D341Med (cell line): ENCODE data around the gene NIM1K.
"Not testable (repeated sequence)": the region's sequence is repeated elsewhere in the genome, so short reads cannot be mapped to it uniquely, and the experiment has no call there.

Experiments used
- DNase-seq: peaks from one replicate; pipeline ENCODE4 v3.0.0; 2012; ENCODE audit warnings: low spot score

Gene NIM1K

GRCh38 chr5:43230707-43231106 is 38.7 kb downstream of the NIM1K start:
- DNase-seq: no peak

GRCh38 chr5:43231977-43232376 is 40.0 kb downstream of the NIM1K start:
- DNase-seq: peak; percentile 57

GRCh38 chr5:43232943-43233833 is 41.2 kb downstream of the NIM1K start:
- no peak for DNase-seq

GRCh38 chr5:43233946-43234345 is 41.9 kb downstream of the NIM1K start:
- DNase-seq: no peak

- DNase-seq: no peak
Measured at GRCh38 chr5:43236653-43237355, 44.8 kb downstream of the NIM1K start.

GRCh38 chr5:43242196-43242595 is 50.2 kb downstream of the NIM1K start:
- DNase-seq: no peak

- DNase-seq: no peak
Measured at GRCh38 chr5:43243270-43243669, 51.2 kb downstream of the NIM1K start.

- no peak for DNase-seq
Measured at GRCh38 chr5:43244823-43245565, 53.0 kb downstream of the NIM1K start.

- no peak for DNase-seq
Measured at GRCh38 chr5:43245724-43246385, 53.8 kb downstream of the NIM1K start.

GRCh38 chr5:43251754-43252153 is 59.7 kb downstream of the NIM1K start:
- DNase-seq: no peak

- no peak for DNase-seq
Measured at GRCh38 chr5:43255704-43256103, 63.7 kb downstream of the NIM1K start.

- DNase-seq: no peak
Measured at GRCh38 chr5:43256261-43256966, 64.4 kb downstream of the NIM1K start.

GRCh38 chr5:43258116-43258515 is 66.1 kb downstream of the NIM1K start:
- no peak for DNase-seq

- DNase-seq: not testable (repeated sequence)
Measured at GRCh38 chr5:43262269-43262668, 70.2 kb downstream of the NIM1K start.

GRCh38 chr5:43268188-43268820 is 76.3 kb downstream of the NIM1K start:
- no peak for DNase-seq

- DNase-seq: no peak
Measured at GRCh38 chr5:43270645-43271044, 78.6 kb downstream of the NIM1K start.

GRCh38 chr5:43273552-43273951 is 81.5 kb downstream of the NIM1K start:
- no peak for DNase-seq

GRCh38 chr5:43274435-43275114 is 82.5 kb downstream of the NIM1K start:
- DNase-seq: no peak

- no peak for DNase-seq
Measured at GRCh38 chr5:43275391-43275790, 83.4 kb downstream of the NIM1K start.

- DNase-seq: no peak
Measured at GRCh38 chr5:43279548-43280274, 87.7 kb downstream of the NIM1K start.
